Occipital lobe (tissue), 2 donors: ENCODE data around the gene AMACR. TPM values are rescaled to one million over a fixed set of nuclear protein-coding genes. Genes with fewer than 3 reads are reported as not detected.
"Not testable (repeated sequence)": the region's sequence is repeated elsewhere in the genome, so short reads cannot be mapped to it uniquely, and the experiment has no call there.

Experiments used
- DNase-seq: peaks from one replicate; lab custom pipeline; 2025; lab: John Stamatoyannopoulos, UW
- total RNA-seq: library from RNA; depleted of rRNA; stranded (reverse); fragments of >200 nt; gene quantifications from one replicate; pipeline ENCODE4 v1.2.3, GENCODE V29; 2014

The AMACR gene
- total RNA-seq, 1 donor from 2014 or later: 10.6 TPM

DNA sequence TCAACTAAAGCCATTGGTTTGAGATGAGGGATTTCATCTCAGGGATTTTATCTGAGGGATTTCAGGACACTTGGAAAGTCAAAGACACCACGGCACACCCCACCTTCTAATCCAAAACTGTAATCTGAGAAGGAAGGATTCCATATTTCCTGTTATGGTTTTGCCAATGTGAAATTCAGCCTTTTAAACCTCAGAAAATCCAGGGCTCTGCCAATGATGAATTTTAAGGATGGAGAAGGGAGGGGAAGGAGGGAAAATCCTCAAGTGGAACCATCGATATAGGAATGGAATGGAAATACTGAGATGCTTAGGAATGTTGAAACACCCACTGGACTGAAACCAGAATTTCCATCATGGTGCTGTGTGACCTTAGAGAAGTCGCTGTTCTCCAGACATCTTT, 29.9 kb upstream of the AMACR start:
- DNase-seq: no peak

GRCh38 chr5:34035756-34036155, 27.9 kb upstream of the AMACR start:
- no peak for DNase-seq

GRCh38 chr5:34034534-34035327, 26.9 kb upstream of the AMACR start:
- no peak for DNase-seq

GRCh38 chr5:34031966-34032365, 24.1 kb upstream of the AMACR start:
- DNase-seq: no peak

GRCh38 chr5:34031117-34031516, 23.3 kb upstream of the AMACR start:
- DNase-seq: no peak

- not testable (repeated sequence) for DNase-seq
Observed at GRCh38 chr5:34030585-34030984, 22.7 kb upstream of the AMACR start.

GRCh38 chr5:34030048-34030447, 22.2 kb upstream of the AMACR start:
- no peak for DNase-seq

DNA sequence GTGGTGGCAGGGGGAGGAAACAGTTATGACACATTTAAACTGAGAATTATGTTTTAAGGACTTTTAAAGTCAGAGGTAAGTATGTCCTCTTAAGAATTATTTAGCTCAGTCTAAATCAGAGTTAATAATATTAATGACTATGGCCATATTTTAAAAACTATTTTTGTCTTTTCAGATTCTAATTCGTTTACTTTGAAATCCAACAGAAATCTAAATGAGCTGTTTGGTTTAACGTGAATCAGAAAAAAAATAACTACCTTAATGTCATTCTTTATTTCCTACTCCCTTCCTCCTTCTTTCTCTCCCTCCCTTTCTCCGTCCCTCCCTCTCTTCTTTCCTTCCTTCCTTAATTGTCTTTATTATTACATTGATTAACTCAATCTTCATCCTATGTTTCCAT, 20.5 kb upstream of the AMACR start:
- no peak for DNase-seq

- DNase-seq: no peak
Observed at GRCh38 chr5:34026089-34026761, 18.4 kb upstream of the AMACR start.

DNA sequence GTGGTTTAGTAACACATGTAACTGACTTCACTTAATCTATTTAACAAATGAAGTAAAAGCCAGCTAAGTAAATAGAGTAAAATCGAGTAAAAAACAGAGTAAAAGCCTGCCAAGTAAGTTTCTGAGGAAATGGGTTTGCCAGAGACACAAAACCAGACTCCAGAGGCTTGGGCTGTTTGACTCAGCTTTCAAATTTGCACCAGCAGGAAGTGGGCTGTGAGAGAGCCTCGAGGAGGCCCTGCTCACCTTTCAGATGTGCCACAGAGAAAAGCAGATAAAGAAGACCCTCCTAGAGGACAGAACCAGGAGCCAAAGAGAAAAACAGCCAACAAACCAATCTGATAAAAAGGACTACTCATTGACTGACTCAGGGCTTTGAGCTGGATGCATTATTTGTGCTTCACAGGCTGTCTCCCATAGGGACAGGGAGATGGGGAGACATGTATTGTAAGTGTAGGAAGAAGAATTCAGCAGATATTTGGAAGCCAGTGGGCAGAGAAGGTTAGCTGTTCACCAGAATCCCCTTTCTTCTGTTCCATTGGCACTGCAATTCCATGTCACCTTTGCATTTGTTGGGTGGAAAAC, 14.4 kb upstream of the AMACR start:
- DNase-seq: no peak

- DNase-seq: no peak
Observed at GRCh38 chr5:34021334-34021733, 13.5 kb upstream of the AMACR start.

DNA sequence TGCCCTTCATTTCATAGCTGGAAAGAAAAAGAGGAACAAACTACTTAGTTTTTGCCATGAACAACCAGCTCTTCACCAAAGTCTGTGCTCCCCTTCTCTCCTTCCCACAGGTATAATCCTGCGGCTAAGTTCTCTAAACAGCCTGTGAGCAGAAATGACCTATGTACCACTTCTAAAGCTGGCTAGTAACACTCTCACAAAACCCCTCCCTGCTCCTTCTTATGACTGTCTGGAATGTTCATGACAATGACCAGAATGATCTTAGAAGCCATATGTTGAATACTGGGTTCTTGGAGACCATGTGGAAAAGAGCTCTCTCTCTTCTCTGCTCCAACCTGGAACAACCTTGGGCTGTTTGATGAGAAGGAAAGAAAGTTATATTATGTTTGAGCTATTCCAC, 12.9 kb upstream of the AMACR start:
- no peak for DNase-seq

- DNase-seq: no peak
Observed at GRCh38 chr5:34017254-34017653, 9.4 kb upstream of the AMACR start.

- no peak for DNase-seq
Observed at GRCh38 chr5:34016750-34017149, 8.9 kb upstream of the AMACR start.

GRCh38 chr5:34016222-34016621, 8.4 kb upstream of the AMACR start:
- no peak for DNase-seq

DNA sequence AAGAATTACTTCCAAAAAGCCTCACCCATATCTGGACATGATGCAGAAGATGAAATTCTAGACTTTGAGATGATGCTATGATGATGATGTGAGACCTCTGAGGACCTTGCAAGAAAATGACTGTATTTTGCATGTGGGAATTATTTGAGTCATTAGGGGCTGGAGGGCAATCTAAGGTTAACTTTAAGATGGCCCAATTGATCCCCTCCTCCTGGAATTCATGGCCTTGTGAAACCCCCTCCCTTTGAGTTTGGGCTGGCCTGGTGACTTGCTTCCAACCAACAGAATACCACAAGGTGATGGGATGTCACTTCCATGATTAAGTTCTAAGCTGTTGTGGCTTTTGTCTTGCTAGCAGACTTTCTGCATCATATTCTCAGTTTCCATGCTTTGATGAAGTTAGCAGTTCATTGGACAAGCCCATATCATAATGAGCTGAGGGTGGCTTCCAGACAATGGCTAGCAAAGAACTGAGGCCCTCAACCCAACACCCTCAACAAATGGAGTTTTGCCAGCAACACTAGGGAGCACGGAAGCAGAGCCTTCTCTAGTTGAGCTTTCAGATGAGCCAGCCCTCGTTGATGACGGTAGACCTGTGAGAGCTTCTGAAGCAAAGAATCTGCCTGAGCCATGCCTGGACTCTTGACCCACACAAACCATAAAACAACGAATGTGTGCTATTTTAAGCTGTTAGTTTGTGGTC, 7.4 kb upstream of the AMACR start:
- DNase-seq: no peak

DNA sequence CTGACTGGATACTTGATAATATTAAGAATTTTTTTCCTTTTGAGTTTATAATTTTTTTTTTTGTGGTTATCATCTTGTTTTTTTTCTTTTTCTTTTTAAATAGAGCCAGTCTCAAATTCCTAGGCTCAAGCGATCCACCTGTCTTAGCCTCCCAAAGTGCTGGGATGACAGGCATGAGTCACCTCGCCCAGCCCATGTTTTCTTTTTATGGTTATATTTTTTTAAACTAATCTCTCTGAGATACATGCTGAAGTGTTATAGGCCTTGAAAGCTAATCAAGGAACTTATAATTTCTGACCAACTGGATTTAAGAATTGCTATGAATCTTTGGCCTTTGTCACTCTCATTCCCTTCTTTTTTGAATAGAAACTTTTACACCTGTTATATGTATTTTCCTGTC, 6.8 kb upstream of the AMACR start:
- no peak for DNase-seq

DNA sequence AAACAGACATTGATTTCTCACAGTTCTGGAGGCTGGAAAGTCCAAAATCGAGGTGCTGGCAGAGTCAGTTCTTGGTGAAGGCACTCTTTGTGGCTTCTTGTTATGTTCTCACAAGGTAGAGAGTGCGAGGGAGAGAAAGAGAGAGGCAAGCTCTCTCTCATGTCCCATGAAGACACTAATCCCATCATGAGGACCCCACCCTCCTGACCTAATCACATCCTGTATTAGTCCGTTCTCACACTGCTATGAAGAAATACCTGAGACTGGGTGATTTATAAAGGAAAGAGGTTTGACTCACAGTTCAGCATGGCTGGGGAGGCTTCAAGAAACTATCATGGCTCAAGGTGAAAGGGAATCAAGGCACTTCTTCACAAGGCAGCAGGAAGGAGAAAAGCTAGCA, 5.7 kb upstream of the AMACR start:
- no peak for DNase-seq

- DNase-seq: no peak
Observed at GRCh38 chr5:34012791-34013190, 4.9 kb upstream of the AMACR start.

- no peak for DNase-seq
Observed at GRCh38 chr5:34011536-34011935, 3.7 kb upstream of the AMACR start.

DNA sequence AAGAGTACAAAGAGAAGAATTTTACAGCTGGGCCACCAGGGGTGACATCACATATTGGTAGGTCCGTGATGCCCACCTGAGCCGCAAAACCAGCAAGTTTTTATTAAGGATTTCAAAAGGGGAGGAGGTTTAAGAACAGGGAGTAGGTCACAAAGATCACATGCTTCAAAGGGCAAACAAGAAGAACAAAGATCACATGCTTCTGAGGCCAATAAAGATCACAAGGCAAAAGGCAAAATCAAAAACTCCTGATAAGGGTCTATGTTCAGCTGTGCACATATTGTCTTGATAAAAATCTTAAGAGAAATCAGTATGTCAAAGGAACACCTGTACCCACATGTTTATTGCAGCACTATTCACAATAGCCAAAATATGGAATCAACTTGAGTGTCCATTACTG, 2.3 kb upstream of the AMACR start:
- not testable (repeated sequence) for DNase-seq

DNA sequence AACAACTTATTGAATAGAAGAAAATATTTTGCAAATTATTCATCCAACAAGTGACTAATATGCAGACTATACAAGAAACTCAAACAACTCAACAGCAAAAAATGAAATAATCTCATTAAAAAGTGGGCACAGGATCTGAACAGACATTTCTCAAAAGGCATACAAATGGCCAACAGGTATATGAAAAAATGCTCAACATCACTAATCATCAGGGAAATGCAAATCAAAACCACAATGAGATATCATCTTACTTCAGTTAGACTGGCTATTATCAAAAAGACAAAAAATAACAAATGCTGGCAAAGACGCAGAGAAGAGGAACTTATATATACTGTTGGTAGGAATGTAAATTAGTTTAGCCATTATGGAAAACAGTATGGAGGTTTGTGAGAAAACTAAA, 1.8 kb upstream of the AMACR start:
- no peak for DNase-seq
